A172 (cell line): ENCODE results near the gene RASL11A. TPM values are rescaled to one million over a fixed set of nuclear protein-coding genes. Genes with fewer than 3 reads are reported as not detected.
"Not testable (repeated sequence)": the region's sequence is repeated elsewhere in the genome, so short reads cannot be mapped to it uniquely, and the experiment has no call there.

Source experiments
- DNase-seq: peaks from one replicate; pipeline ENCODE4 v3.0.0-alpha.2; 2015; ENCODE audit warnings: low spot score
- total RNA-seq: library from RNA; depleted of rRNA; stranded (reverse); fragments of >200 nt; shearing (Covaris generic); gene quantifications from 2 replicates; pipeline ENCODE4 v1.2.3, GENCODE V29; 2014; rRNA removed

The RASL11A gene
- 4.0 and 5.3 TPM in 2 replicates for total RNA-seq

GRCh38 chr13:27270594-27271520 is at the start of gene RASL11A:
Gene RASL11A, plus strand, starts transcription at chr13:27270830. Its CDS starts 115 bp downstream, at chr13:27270945.
- DNase-seq = peak; percentile 59

- DNase-seq = not testable (repeated sequence)
These were observed 48.5 kb upstream of the RASL11A start for GRCh38 chr13:27222100-27222499.

- DNase-seq = no peak
These were observed 43.6 kb upstream of the RASL11A start for GRCh38 chr13:27226991-27227390.

GRCh38 chr13:27228131-27228530 is 42.5 kb upstream of the RASL11A start:
- DNase-seq = no peak

GRCh38 chr13:27229642-27230041 is 41.0 kb upstream of the RASL11A start:
- no peak for DNase-seq

- DNase-seq = no peak
These were observed 36.7 kb upstream of the RASL11A start for GRCh38 chr13:27233964-27234363.

GRCh38 chr13:27236478-27236877 is 34.2 kb upstream of the RASL11A start:
- DNase-seq = no peak

GRCh38 chr13:27242702-27243101 is 27.9 kb upstream of the RASL11A start:
- DNase-seq = no peak

- DNase-seq = no peak
These were observed 25.0 kb upstream of the RASL11A start for GRCh38 chr13:27245610-27246009.

- no peak for DNase-seq
These were observed 19.8 kb upstream of the RASL11A start for GRCh38 chr13:27250833-27251165.

- DNase-seq = peak; percentile 92
These were observed 19.2 kb upstream of the RASL11A start, which contains the start of gene RPL21 for GRCh38 chr13:27251166-27252091. Gene RPL21, plus strand, starts transcription at chr13:27251558. Its CDS starts 2,219 bp downstream, at chr13:27253777.

GRCh38 chr13:27252467-27252866 is 18.2 kb upstream of the RASL11A start:
- no peak for DNase-seq

- DNase-seq = no peak
These were observed 13.4 kb upstream of the RASL11A start for GRCh38 chr13:27257233-27257568.

GRCh38 chr13:27257648-27258253 is 12.9 kb upstream of the RASL11A start:
- DNase-seq = no peak

GRCh38 chr13:27258637-27259386 is 11.8 kb upstream of the RASL11A start:
- DNase-seq = no peak

GRCh38 chr13:27259831-27260230 is 10.8 kb upstream of the RASL11A start:
- no peak for DNase-seq

GRCh38 chr13:27261396-27261795 is 9.2 kb upstream of the RASL11A start:
- no peak for DNase-seq

- DNase-seq = no peak
These were observed 7.2 kb upstream of the RASL11A start for GRCh38 chr13:27263438-27263837.

- no peak for DNase-seq
These were observed 6.4 kb upstream of the RASL11A start for GRCh38 chr13:27264181-27264580.

- no peak for DNase-seq
These were observed 6.0 kb upstream of the RASL11A start for GRCh38 chr13:27264648-27265047.

- DNase-seq = no peak
These were observed 3.7 kb upstream of the RASL11A start for GRCh38 chr13:27266917-27267316.
